IPS-11a (cell line): ENCODE data around the gene PPIL1.

Experiments used
- H3K4me3 ChIP-seq: one replicate; pipeline ENCODE4 v1.5.1; 2013; ENCODE audit warnings: low read depth, low read length, control low read depth

Gene PPIL1

DNA sequence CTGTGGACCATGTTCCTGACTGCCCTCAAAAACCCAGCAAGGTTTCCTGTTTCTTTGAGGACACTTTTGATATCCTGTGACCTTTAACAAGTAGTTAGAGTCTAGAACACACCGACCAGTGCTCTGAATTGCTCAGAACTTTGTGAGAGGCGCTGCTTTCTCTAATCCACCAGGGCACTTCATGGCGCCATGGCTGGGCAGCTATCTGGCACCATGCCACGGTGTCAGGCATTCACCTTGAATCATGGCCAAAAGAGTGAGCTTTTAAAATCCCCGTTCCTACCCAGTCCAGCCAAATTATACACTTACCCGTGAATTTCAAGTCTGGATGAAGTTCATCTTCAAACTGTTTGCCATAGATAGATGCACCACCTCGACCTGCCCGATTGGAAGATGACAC is 18.3 kb downstream of the PPIL1 start:
- H3K4me3 ChIP-seq = no peak overlapping the region

- no peak overlapping the region for H3K4me3 ChIP-seq
Measured at GRCh38 chr6:36855750-36856149, 18.9 kb downstream of the PPIL1 start.

- H3K4me3 ChIP-seq = no peak overlapping the region
Measured at GRCh38 chr6:36853325-36853724, 21.3 kb downstream of the PPIL1 start.

DNA sequence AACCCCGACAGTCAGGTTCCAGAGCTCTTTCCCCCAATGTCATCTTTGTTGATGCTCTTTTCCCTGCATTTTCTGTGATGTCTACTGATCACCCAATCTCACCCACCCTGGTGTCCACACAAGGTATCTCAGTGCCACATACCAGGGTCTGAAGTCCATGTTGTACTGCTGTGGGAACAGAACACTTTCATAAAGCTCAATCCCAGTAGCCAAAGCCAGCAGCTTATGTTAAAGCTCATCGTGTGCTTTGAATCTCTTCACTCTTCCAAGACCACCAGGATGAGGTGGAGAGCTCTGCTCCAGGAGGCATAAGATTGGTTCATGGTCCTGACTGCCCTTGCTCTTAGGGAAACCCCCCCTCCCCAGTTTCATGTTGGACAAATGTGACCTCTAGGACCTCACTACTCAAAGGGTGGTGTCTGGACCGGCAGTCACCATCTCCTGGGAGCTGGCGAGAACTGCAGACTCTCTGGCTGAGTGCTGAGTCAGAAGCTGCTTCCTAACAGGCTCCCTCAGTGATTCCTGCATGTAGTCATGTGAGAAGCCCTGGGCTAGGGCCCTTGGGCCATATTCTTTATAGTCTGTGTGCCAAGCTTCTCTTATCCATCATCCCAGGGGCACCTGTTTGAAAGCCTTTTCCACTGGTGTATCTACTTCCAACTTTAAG is 22.0 kb downstream of the PPIL1 start:
- H3K4me3 ChIP-seq = no peak overlapping the region

DNA sequence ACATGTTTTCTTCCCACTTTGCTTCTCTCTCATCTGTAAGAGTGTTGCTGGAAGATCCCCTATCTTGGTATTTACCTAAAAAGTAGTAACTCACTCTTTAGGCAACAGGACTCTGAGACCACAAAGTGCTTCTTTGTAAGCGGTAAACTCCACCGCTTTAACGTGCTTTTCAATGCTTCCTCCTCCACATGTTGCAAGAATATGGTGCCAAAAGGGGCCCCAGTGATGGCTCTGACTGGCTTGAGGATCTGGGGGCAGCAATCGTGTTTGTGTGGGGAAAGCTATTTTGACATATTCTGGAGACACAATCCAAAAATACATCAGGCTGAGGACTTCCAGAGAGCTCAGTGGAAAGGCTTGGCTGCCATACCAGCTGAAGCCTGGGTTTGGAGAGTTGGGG is 23.0 kb downstream of the PPIL1 start:
- no peak overlapping the region for H3K4me3 ChIP-seq

DNA sequence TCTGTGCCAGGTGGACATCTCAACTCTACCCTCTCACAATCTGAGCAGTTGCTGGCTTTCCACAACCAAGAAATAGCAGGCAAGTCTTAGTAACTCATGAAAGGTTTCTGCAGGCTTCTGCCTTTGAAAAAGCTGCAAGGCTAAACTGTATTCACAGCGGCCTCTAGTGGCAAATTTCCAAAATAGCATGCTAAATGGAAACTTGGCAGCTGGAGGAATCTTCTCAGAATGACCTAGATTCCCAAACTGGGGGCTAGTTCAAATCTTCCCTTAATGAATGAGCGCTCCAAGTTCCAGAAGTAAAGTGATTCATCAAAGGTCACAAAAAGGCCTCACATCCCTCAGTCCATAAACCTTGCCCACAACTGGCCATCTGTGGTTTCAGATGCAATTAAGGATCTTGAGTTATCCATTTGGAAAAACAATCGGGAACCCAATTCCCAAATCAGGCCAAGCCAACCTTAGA is 23.4 kb downstream of the PPIL1 start:
- H3K4me3 ChIP-seq = no peak overlapping the region

- H3K4me3 ChIP-seq = no peak overlapping the region
Measured at GRCh38 chr6:36850021-36850420, 24.6 kb downstream of the PPIL1 start.

GRCh38 chr6:36848658-36849441 is 25.8 kb downstream of the PPIL1 start:
- H3K4me3 ChIP-seq = no peak overlapping the region

DNA sequence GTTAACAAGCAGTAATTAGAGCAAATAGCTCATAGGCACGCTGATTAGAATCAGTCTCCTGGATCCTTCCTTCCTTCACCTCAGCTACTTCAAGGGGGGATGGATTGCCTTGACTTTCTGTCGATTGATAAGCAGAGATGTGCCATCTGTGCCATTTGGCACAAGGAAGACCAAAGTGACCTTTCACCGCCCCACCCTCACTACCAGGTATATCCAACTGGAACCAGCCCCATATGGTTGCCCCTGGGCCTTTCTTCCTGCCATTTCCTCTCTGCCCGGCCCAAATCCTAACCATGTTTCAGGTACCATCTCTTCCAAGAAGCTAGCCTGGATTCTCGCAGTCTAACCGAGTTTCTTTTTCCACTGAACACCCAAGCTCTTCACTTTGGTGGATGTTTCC is 26.6 kb downstream of the PPIL1 start:
- no peak overlapping the region for H3K4me3 ChIP-seq

DNA sequence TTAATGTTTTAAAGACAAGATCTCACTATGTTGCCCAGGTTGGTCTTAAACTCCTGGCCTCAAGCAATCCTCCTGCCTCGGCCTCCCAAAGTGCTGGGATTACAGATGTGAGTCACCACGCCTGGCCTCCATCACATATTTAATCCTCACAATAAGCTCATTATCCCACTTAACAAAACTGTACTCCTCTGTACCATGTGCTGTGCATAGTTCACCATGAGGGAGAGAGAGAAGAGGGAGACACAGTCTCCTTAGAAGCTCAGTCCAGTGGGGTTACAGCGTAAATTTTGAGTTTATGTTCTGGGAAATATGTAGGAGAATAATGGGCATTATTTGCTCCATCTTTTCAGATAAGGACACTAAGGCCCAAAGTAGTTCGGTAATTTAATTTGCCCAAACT is 27.5 kb downstream of the PPIL1 start:
- H3K4me3 ChIP-seq = no peak overlapping the region

DNA sequence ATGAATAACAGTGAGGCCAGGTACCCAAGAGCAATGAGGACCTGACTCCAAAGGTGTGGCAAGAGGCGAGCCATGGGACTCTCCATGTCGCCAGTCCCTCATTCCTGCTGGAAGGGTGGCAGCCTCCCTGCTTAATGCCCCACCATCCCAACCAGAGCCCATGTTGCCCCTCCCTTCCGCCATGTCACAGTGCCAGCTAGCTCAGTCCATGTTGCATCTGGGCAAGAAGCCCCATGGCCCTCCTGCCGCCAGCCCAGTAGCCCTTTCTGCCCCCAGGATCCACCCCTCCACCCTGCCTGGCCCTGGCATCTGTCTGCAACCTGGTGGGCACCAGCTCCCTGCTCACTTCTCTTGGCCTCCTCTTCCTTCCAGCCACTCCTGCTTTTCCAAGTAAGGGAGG is 29.4 kb downstream of the PPIL1 start:
- H3K4me3 ChIP-seq = no peak overlapping the region

DNA sequence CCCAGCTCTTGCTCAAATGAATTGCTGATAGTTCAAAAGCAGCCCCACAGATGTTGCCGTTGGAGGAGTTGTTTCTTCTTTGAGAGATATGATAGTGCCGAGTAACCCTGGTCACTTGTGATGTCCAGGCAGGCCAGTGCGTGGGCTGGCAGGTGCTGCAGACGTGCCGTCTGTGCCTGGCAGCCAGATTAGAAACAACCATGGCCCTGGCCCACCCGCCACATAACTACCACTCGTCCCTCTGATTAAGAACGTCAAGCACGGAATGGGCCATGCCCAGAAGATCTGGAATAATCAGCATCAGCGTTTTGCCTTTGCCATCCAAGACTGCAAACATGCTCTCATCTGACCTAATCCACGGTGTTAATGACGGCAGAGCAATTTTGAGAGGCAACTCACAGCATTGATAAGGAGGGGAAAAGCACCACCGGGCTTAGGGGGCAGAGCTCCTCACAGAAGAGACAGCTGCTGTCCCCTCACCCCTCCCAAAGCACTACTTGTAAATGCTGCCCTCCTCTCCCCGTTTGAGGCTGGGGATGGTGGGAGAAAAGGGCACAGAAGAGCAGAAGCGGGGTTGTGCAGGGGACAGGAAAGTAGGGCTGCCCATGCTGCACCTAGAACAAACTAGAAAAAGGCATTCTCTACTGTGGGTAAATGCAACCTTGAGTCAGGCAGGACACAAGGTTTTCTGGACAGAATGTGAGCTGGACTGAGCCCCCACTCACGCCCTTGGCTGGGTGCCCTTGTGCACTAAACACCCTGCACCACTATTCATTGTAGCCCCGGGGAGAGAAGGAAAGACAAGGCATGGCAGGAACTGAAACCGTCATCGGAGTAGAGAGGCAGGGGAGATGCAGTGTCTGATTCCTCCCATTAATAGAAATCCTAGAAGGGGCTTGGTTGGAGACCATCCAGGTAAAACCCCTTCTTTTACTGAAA is 30.1 kb downstream of the PPIL1 start:
- H3K4me3 ChIP-seq = no peak overlapping the region

GRCh38 chr6:36843170-36843569 is 31.4 kb downstream of the PPIL1 start:
- H3K4me3 ChIP-seq = no peak overlapping the region

DNA sequence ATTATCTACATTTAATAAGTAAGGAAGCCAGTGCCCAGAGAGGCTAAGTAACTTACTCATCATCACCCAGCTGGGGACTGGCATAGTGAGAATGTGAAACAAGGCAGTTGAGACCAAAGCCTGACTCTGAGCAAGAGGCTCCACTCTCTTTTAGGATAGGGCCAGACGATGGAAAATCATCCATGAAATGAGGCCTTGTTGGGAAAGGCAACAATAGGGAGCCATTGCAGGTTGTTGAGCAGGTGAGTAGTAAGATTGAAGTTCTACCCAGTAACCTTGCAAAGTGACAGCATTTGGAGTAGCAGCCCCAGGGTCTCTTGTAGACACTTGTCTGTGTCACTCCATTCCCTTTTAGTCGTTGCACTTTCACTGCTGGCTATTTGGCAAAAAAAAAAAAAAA is 32.8 kb downstream of the PPIL1 start:
- H3K4me3 ChIP-seq = no peak overlapping the region

- peak overlapping the region; percentile 58 for H3K4me3 ChIP-seq
Measured at GRCh38 chr6:36840432-36841403, 33.9 kb downstream of the PPIL1 start.

GRCh38 chr6:36839749-36840431 is 34.7 kb downstream of the PPIL1 start:
- peak overlapping the region; percentile 58 for H3K4me3 ChIP-seq

DNA sequence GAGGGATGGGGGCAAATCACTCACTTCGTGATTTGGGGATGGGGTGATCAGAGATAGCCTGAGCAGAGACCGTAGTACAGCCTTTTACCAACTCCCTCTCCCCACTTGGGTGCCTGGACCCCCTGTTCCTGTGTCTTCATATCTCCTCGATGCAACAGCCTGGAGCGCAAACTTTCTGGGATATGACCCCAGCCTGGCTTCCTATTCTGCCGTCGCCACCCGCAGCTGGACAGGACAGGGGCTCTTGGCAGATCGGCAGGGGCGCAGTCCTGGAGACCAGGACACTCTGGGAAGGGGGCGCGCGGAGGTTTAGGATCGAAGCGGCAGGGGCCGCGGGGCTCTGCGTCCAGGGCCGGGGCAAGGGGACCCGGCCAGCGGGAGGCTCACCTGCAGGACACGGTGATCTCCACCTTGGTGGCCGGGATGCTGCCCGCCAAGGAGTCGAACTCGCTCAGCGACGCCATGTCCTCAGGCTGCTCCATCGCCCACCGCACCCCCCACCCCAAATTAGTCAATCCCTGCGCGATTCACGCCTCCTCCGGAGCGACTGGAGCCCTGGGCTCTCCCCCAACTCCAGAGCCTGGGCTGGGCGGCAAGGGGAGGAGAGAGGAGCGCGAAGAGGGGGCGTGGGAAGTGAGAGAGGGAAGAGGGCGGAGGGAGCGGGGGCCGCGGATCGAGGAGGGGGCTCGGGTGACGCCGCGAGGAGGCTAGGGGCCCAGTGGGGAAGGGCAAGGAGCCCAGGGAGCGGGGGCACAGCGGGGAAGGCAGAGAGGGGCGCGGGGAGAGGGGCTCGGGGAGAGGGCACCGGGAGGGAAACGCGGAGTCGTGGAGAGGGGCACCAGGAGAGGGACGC is 35.5 kb downstream of the PPIL1 start, which contains the start of gene CPNE5:
Gene CPNE5 (minus strand): TSS at position 549 of the 853 bp plus-strand sequence. CDS start 67 bp downstream, at position 482.
- peak within 1 kb of the TSS; percentile 58 for H3K4me3 ChIP-seq

DNA sequence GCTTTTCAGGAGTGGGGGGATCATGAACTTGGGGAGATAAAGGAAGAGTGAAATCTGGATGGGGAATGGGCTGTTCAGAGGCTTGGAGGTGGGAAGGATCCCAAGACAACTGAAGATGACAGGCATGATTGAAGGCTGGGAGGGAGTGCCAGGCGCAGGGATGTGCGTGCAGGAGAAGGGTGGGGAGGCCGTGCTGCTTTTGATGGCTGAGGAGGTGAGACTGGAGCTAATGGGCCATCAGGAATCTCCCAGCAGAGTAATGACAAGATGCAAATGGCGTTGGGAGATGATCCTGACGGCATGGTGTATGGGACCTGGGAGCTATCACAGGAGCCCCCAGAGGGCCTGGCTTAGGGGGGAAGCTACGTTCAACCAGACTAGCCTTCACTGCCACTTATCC is 36.9 kb downstream of the PPIL1 start:
- no peak overlapping the region for H3K4me3 ChIP-seq

- no peak overlapping the region for H3K4me3 ChIP-seq
Measured at GRCh38 chr6:36837022-36837339, 37.6 kb downstream of the PPIL1 start.
